Uterus (tissue), 4 donors: ENCODE results near the gene BOD1. TPM values are rescaled to one million over a fixed set of nuclear protein-coding genes. Genes with fewer than 3 reads are reported as not detected.

Experiments
- DNase-seq, 2 donors: peaks; one replicate each; pipeline ENCODE4 v3.0.0-alpha.2; 2019 to 2020
- H3K27ac ChIP-seq, 2 donors: fragments of 200-600 bp; sonication (generic); 1 replicate in 1 of 2; 2 replicates in 1 of 2; pipeline ENCODE4 v1.5.1; 2016 to 2018
- H3K27me3 ChIP-seq, 2 donors: fragments of 200-600 bp; sonication (generic); one replicate each; pipeline ENCODE4 v1.5.1; 2018 to 2019; ENCODE audit warnings: control low read depth in 1 of 2
- H3K36me3 ChIP-seq, 2 donors: fragments of 200-600 bp; sonication (generic); one replicate each; pipeline ENCODE4 v1.5.1; 2019; ENCODE audit warnings: control low read depth in 1 of 2
- H3K4me1 ChIP-seq, 2 donors: fragments of 200-600 bp; sonication (generic); one replicate each; pipeline ENCODE4 v1.5.1; 2018 to 2019; ENCODE audit warnings: control low read depth in 1 of 2
- H3K4me3 ChIP-seq, 2 donors: fragments of 200-600 bp; sonication (generic); 1 replicate in 1 of 2; 2 replicates in 1 of 2; pipeline ENCODE4 v1.5.1; 2018 to 2019; ENCODE audit warnings: mild to moderate bottlenecking in 1 of 2
- H3K9me3 ChIP-seq, 2 donors: fragments of 200-600 bp; sonication (generic); one replicate each; pipeline ENCODE4 v1.5.1; 2019; ENCODE audit warnings: control low read depth in 1 of 2
- POLR2A ChIP-seq, 2 donors: fragments of 450-650 bp; IDR thresholded peaks; one replicate each; pipeline ENCODE4 v1.6.1; 2016; ENCODE audit warnings: antibody characterized with exemption in 2 of 2, mild to moderate bottlenecking in 1 of 2, moderate library complexity in 1 of 2
- intact Hi-C: fragments of 100-400 bp; cut with DNase I; formaldehyde crosslinking; loops from one replicate; pipeline ENCODE4 v1.15.1; 2023; ENCODE audit warnings: low total_unique reads
- total RNA-seq, 4 donors: library from RNA; depleted of rRNA in 3 of 4; stranded (reverse); fragments of >200 nt in 3 of 4; gene quantifications; one replicate each; pipeline versions ENCODE4 v1.1.0 to v1.2.4, GENCODE V29; 2014 to 2023
- TF ChIP-seq, protein P1 (sequence below), 4 experiments: fragments of 200-600 bp in 2 of 4; fragments of 450-650 bp in 2 of 4; sonication (generic) in 2 of 4; IDR thresholded peaks; one replicate each; pipeline ENCODE4 v1.5.1; 2016 to 2019; ENCODE audit warnings: antibody characterized with exemption in 4 of 4, mild to moderate bottlenecking in 2 of 4, moderate library complexity in 1 of 4
- donor health status: DM: yes; HTN: yes; CAD: no.

BOD1 gene
- total RNA-seq, 4 donors from 2014 or later: 48.2 to 64.8 (median 57.2) TPM

DNA sequence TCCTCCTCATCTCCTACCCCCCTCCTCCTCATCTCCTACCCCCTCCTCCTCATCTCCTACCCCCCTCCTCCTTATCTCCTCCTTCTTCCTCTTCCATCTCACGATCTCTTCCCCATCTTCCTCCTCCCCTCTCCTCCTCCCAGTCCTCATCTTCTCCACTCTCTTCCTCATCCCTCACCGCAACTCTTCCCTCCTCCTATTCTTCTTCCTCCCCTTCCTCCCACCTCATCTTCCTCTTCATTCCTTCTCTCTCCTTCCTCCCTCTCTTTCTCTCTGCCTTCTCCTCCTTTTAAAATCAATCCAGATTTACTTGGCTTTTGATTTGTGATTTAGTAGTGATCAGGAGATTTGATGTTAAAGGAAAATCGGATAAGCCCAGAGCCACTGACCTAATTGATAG, 15.0 kb upstream of the BOD1 start:
- intact Hi-C loops: no loop called here
- H3K9me3 ChIP-seq: no peaks in the 10 kb centered on the region
- no peaks in the 10 kb centered on the region for H3K36me3 ChIP-seq
- no peak for DNase-seq
- H3K27me3 ChIP-seq: no peaks in the 10 kb centered on the region
- no peak overlapping the region for H3K4me3 ChIP-seq
- no peaks in the 10 kb centered on the region for H3K4me1 ChIP-seq
- no peak overlapping the region for H3K27ac ChIP-seq
- no peak for TF ChIP-seq POLR2A (IDR thresholded peaks at IDR 0.05)
- TF ChIP-seq, protein P1, sequence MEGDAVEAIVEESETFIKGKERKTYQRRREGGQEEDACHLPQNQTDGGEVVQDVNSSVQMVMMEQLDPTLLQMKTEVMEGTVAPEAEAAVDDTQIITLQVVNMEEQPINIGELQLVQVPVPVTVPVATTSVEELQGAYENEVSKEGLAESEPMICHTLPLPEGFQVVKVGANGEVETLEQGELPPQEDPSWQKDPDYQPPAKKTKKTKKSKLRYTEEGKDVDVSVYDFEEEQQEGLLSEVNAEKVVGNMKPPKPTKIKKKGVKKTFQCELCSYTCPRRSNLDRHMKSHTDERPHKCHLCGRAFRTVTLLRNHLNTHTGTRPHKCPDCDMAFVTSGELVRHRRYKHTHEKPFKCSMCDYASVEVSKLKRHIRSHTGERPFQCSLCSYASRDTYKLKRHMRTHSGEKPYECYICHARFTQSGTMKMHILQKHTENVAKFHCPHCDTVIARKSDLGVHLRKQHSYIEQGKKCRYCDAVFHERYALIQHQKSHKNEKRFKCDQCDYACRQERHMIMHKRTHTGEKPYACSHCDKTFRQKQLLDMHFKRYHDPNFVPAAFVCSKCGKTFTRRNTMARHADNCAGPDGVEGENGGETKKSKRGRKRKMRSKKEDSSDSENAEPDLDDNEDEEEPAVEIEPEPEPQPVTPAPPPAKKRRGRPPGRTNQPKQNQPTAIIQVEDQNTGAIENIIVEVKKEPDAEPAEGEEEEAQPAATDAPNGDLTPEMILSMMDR (IDR thresholded peaks at IDR 0.05): no peak

DNA sequence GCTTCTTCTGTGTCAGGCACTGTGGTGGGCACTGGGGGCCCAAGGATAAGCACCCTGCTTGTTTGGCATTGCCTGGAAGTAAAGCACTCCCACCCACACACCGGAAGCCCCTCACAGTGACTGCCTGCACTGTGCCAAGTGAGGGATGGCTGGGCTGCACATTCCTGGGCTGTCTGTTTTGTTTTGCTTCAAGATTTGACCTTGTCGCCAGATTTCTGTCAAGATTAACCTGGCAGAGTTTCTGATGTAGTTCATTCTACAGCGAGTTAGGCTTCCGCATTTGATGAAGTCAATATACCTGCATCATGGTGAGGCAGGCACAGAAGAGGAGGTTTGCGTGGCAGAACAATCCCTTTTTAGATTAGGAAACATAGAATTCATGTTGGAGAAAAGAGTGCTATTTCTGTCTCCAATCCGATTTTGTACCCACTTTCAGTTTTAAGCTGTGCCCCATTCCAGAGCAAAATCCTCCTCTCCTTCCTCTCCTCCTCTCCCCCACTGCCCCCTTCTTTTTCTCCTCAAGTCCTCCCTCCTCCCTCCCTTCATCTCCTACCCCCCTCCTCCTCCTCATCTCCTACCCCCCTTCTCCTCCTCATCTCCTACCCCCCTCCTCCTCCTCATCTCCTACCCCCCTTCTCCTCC, 14.4 kb upstream of the BOD1 start:
- H3K27ac ChIP-seq: no peak overlapping the region
- no peaks in the 10 kb centered on the region for H3K27me3 ChIP-seq
- intact Hi-C loops: no loop called here
- TF ChIP-seq, protein P1 (IDR thresholded peaks at IDR 0.05): no peak
- no peak for TF ChIP-seq POLR2A (IDR thresholded peaks at IDR 0.05)
- H3K36me3 ChIP-seq: no peaks in the 10 kb centered on the region
- no peak overlapping the region for H3K4me3 ChIP-seq
- H3K9me3 ChIP-seq: no peaks in the 10 kb centered on the region
- DNase-seq: no peak
- no peaks in the 10 kb centered on the region for H3K4me1 ChIP-seq

DNA sequence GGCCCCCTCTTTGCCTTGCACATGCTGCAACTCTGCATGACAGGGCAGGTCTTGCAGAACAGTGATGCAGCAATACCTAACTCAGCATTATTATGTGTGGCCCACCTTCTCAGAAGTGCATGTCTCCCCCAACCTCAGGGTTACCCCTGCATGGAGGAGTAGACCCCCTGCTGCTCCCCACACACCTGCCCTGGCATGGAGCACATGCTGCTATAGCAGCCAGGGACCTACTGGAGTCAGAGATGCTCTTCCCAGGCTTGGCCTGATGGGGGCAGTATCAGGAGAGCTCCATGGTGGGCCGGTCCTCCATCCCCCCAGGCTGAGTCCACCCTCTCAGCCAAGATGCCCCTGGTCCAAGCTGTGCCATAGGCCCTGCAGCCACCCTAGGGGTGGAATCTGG, 13.2 kb upstream of the BOD1 start:
- intact Hi-C loops: no loop called here

DNA sequence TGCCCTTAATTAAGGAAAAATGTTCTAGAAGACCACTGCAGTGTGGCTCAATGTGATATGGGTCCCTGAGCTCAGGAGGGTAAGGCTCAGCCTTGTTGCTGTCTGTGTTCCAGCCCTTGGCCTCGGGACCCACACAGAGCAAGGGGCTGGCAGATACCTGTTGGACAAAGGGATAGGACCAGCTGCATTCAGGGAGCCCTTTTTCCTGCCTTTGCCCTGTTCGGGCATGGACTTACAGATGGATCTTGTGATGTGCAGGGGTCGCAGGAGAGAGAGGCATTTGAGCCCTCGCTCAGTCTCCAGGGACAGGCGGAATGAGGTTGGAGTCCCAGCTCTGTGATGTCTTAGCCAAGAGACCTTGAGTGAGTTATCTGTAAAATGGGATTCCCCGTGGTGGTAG, 12.1 kb upstream of the BOD1 start:
- H3K4me1 ChIP-seq: no peaks in the 10 kb centered on the region
- H3K4me3 ChIP-seq: no peak overlapping the region
- no peaks in the 10 kb centered on the region for H3K9me3 ChIP-seq
- no peaks in the 10 kb centered on the region for H3K36me3 ChIP-seq
- TF ChIP-seq POLR2A (IDR thresholded peaks at IDR 0.05): no peak
- TF ChIP-seq, protein P1 (IDR thresholded peaks at IDR 0.05): no peak
- no peak overlapping the region for H3K27ac ChIP-seq
- no peaks in the 10 kb centered on the region for H3K27me3 ChIP-seq
- intact Hi-C loops: no loop called here
- DNase-seq: no peak

More for the DNA sequence above, 13.2 kb upstream of the BOD1 start:
- DNase-seq: no peak
- Histone ChIP-seq H3K9me3 (no peaks in the 10 kb centered on the region), H3K27me3 (no peaks in the 10 kb centered on the region), H3K4me3 (no peak overlapping the region), H3K27ac (no peak overlapping the region), H3K4me1 (no peaks in the 10 kb centered on the region), H3K36me3 (no peaks in the 10 kb centered on the region)
- TF ChIP-seq POLR2A (IDR thresholded peaks at IDR 0.05): no peak
- TF ChIP-seq, protein P1 (IDR thresholded peaks at IDR 0.05): no peak

DNA sequence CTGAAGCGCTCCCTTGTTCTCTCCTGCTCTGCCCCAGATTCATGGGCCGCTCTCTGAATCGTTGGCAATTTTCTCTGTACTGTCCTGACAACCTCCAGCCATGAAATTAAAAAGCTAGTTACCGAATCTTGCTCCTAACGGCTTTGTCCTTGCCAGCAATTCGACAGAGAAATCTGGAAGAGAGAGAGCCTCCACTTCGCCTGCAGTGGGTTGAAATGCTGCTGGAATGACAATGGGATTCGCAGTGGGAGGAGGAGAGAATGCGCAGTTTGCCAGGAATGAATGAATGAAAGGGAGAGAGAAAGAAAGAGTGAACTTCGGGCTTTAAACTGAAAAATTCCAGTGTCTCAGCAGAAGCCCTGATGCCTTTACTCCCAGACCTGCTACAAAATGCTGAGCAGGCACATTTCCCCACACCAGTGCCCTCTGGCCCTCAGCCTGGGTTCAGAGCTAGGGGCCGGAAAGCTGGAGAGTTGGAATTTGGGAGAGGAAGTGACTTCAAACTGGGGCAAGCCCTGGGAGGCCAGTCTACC, 11.5 kb upstream of the BOD1 start:
- Histone ChIP-seq H3K9me3 (no peaks in the 10 kb centered on the region), H3K4me1 (no peaks in the 10 kb centered on the region), H3K27me3 (no peaks in the 10 kb centered on the region), H3K36me3 (no peaks in the 10 kb centered on the region), H3K27ac (no peak overlapping the region), H3K4me3 (no peak overlapping the region)
- intact Hi-C loops: no loop called here
- TF ChIP-seq, protein P1 (IDR thresholded peaks at IDR 0.05): no peak
- no peak for TF ChIP-seq POLR2A (IDR thresholded peaks at IDR 0.05)
- DNase-seq: no peak
